ENCODE measurements around the gene CNTN5.

Gene CNTN5

DNA sequence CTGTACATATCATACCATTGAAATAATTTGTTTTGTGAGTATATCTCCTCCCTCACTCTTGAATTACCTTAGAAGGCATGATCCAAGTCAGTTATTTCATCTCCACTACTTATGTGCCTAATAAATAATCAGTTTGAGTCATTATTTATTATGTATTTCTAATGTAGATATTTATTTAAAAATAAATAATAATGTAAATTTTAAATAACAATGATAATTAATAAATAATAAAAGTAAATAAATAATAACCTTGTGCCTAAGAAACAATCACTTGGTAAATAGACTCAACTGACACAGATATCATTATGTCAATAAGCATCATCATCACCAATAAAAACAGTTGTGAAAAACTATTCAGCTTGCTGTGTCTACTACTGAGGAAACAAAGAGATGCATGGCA, 213.8 kb downstream of the CNTN5 start:
- no peak overlapping the region for H3K4me3 ChIP-seq (replicated peaks; ENCODE audit: low read depth, low read length)
- TF ChIP-seq, protein P1, sequence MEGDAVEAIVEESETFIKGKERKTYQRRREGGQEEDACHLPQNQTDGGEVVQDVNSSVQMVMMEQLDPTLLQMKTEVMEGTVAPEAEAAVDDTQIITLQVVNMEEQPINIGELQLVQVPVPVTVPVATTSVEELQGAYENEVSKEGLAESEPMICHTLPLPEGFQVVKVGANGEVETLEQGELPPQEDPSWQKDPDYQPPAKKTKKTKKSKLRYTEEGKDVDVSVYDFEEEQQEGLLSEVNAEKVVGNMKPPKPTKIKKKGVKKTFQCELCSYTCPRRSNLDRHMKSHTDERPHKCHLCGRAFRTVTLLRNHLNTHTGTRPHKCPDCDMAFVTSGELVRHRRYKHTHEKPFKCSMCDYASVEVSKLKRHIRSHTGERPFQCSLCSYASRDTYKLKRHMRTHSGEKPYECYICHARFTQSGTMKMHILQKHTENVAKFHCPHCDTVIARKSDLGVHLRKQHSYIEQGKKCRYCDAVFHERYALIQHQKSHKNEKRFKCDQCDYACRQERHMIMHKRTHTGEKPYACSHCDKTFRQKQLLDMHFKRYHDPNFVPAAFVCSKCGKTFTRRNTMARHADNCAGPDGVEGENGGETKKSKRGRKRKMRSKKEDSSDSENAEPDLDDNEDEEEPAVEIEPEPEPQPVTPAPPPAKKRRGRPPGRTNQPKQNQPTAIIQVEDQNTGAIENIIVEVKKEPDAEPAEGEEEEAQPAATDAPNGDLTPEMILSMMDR (IDR thresholded peaks at IDR 0.05; ENCODE audit: low read length, missing control alignments): no peak
- no peak for DNase-seq (ENCODE audit: low read depth)

GRCh38 chr11:99238401-99238800, 217.7 kb downstream of the CNTN5 start:
- no peak for DNase-seq (ENCODE audit: low read depth)
- TF ChIP-seq, protein P1 (IDR thresholded peaks at IDR 0.05; ENCODE audit: low read length, missing control alignments): no peak

DNA sequence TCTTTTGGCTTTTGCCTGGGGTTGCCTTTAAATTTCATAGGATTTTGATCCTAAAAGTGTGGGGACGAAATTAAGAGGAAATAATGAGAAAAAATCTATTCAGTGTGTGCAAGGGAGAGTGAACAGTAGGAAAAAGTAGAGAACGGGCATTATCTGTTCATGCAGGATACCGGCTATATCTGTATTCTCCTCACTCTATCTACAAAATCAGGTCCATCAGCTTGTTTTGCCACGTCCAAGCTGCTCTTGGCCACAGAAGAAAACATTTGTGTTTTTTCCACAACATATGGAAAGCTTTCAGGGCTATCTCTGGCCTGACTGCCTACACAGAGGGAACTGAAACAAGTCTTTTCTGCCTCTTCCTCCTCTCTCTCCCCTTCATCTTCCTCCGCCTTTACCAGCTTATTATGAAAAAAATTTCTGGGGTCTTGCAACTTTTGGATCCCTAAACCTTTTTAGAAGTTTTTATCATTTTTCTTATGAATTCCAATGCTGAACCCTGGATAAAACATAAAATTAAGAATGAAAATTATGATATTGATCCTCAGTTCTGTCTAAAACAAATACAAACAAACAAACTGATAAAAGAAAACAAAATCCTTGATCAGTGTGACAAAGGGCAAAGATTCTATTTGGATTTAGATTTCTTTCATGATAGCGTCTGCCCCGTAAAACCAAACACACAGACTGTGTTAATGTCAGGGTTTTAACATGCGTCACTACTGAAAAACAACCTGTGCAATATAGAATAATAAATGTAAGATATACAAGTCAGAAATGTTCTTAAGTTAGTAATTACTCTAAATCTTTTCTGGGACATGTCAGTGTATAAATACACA, 219.7 kb downstream of the CNTN5 start:
- TF ChIP-seq, protein P1 (IDR thresholded peaks at IDR 0.05; ENCODE audit: low read length, missing control alignments): no peak
- DNase-seq (ENCODE audit: low read depth): no peak
- H3K4me3 ChIP-seq (replicated peaks; ENCODE audit: low read depth, low read length): no peak overlapping the region

More at GRCh38 chr11:99238401-99238800, 217.7 kb downstream of the CNTN5 start:
- no peak overlapping the region for H3K4me3 ChIP-seq (replicated peaks; ENCODE audit: low read depth, low read length)

GRCh38 chr11:99241066-99241465, 220.3 kb downstream of the CNTN5 start:
- TF ChIP-seq, protein P1 (IDR thresholded peaks at IDR 0.05; ENCODE audit: low read length, missing control alignments): no peak
- H3K4me3 ChIP-seq (replicated peaks; ENCODE audit: low read depth, low read length): no peak overlapping the region
- DNase-seq (ENCODE audit: low read depth): no peak

GRCh38 chr11:99244613-99245012, 223.9 kb downstream of the CNTN5 start:
- no peak overlapping the region for H3K4me3 ChIP-seq (replicated peaks; ENCODE audit: low read depth, low read length)
- TF ChIP-seq, protein P1 (IDR thresholded peaks at IDR 0.05; ENCODE audit: low read length, missing control alignments): no peak
- DNase-seq (ENCODE audit: low read depth): no peak

DNA sequence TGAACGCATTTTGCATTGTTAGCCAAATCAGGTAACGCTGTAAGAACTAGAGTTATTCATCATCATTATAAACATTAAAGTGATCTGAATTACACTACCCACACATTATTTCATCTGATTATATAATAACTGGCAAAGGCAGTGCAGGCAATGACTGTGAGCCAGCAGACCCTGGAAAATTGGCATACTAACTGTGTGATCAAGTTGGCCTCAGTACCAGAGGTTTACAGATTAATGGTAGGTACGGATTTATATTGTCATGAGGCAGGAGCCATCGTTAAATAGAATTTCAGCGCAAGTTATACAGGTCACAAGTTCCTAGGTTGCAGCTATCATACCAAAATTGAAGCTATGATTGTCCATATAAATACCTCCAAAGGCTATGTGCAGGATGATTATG, 225.4 kb downstream of the CNTN5 start:
- H3K4me3 ChIP-seq (replicated peaks; ENCODE audit: low read depth, low read length): no peak overlapping the region
- no peak for DNase-seq (ENCODE audit: low read depth)
- TF ChIP-seq, protein P1 (IDR thresholded peaks at IDR 0.05; ENCODE audit: low read length, missing control alignments): no peak

GRCh38 chr11:99256614-99257013, 235.9 kb downstream of the CNTN5 start:
- no peak overlapping the region for H3K4me3 ChIP-seq (replicated peaks; ENCODE audit: low read depth, low read length)
- TF ChIP-seq, protein P1 (IDR thresholded peaks at IDR 0.05; ENCODE audit: low read length, missing control alignments): no peak
- no peak for DNase-seq (ENCODE audit: low read depth)

Data from fibroblast of pulmonary artery (primary cell).